Mucosa of rectum (tissue), 2 donors: Measurements from ENCODE around the gene TJP1.

Experiments used
- H3K27ac ChIP-seq, 2 donors: one replicate each; pipeline ENCODE4 v1.7.0; 2013; ENCODE audit warnings: inconsistent platforms in 2 of 2, low read depth in 2 of 2, low read length in 2 of 2
- H3K27me3 ChIP-seq, 2 donors: one replicate each; pipeline ENCODE4 v1.7.0; 2013; ENCODE audit warnings: low read length in 2 of 2; ENCODE audit not compliant: control insufficient read depth in 2 of 2, insufficient read depth in 2 of 2
- H3K36me3 ChIP-seq, 2 donors: one replicate each; pipeline ENCODE4 v1.7.0; 2013; ENCODE audit warnings: low read length in 2 of 2; ENCODE audit not compliant: control insufficient read depth in 2 of 2, insufficient read depth in 2 of 2
- H3K4me1 ChIP-seq, 2 donors: one replicate each; pipeline ENCODE4 v1.7.0; 2013; ENCODE audit warnings: low read length in 2 of 2, mild to moderate bottlenecking in 1 of 2; ENCODE audit not compliant: control insufficient read depth in 2 of 2, insufficient read depth in 2 of 2
- H3K4me3 ChIP-seq, 2 donors: one replicate each; pipeline ENCODE4 v1.7.0; 2013; ENCODE audit warnings: low read length in 2 of 2
- H3K9ac ChIP-seq, 2 donors: one replicate each; pipeline ENCODE4 v1.7.0; 2013; ENCODE audit warnings: low read length in 2 of 2, low read depth in 1 of 2, mild to moderate bottlenecking in 1 of 2
- H3K9me3 ChIP-seq, 2 donors: one replicate each; pipeline ENCODE4 v1.7.0; 2013; ENCODE audit warnings: low read length in 2 of 2; ENCODE audit not compliant: control insufficient read depth in 2 of 2
- donor health status: healthy.
- donor health status: Normal muscosa, but diverticular disease.

TJP1 gene

DNA sequence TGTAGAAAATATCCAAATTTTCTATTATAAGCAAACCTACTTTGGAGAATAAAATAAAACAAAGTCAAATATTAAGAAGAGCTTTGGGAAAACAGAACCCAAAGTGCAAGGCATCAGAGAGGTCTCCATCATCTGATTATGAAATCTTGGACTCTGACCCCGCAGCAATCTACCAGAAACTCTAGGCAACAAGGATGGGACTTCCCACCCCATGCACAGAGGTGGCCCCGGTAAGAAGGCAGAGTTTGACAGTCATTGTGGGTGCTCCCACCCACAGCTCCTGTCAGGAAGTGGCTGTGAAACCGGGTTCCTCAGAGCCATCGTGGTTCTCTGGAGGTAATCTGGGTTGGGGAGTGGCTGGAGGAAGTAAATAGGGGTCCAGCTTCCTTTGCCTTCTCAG lies 37.0 kb upstream of the TJP1 start:
- H3K4me3 ChIP-seq = no peak overlapping the region
- H3K4me1 ChIP-seq = no peaks in the 10 kb centered on the region
- H3K27me3 ChIP-seq = no peaks in the 10 kb centered on the region
- H3K27ac ChIP-seq = no peak overlapping the region
- H3K9me3 ChIP-seq = no peaks in the 10 kb centered on the region
- no peaks in the 10 kb centered on the region for H3K36me3 ChIP-seq
- no peak overlapping the region for H3K9ac ChIP-seq

DNA sequence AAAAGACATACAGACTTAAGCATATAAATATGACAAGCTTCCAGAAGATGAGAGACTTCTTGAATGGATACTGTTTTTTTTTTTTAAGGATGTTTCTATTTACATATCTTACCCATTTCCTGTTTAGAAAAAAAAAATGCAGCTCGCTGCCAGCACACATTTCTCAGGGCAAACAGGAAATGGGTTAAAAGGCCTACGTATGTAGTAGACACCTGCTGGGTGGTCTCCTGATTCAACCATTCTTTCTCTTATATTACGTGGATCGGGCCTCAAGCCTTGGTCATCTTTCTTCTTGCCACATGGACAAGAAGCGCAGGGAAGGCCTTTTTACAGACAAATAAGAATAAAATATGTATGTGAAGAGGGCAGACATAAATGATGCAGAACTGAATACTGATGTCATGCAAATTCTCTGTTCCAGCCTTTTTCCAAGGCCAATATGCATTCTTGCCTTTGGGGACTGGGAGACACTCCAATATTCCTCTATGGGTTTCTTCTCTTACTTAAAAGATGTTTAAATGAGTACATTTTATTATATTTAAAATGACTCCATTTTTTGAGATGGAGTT lies 35.0 kb upstream of the TJP1 start:
- H3K27me3 ChIP-seq = no peaks in the 10 kb centered on the region
- H3K27ac ChIP-seq = no peak overlapping the region
- no peaks in the 10 kb centered on the region for H3K9me3 ChIP-seq
- H3K36me3 ChIP-seq = no peaks in the 10 kb centered on the region
- no peaks in the 10 kb centered on the region for H3K4me1 ChIP-seq
- no peak overlapping the region for H3K9ac ChIP-seq
- no peak overlapping the region for H3K4me3 ChIP-seq

- no peaks in the 10 kb centered on the region for H3K36me3 ChIP-seq
- no peaks in the 10 kb centered on the region for H3K4me1 ChIP-seq
- H3K4me3 ChIP-seq = no peak overlapping the region
- H3K27me3 ChIP-seq = no peaks in the 10 kb centered on the region
- no peak overlapping the region for H3K9ac ChIP-seq
- no peaks in the 10 kb centered on the region for H3K9me3 ChIP-seq
- no peak overlapping the region for H3K27ac ChIP-seq
Measured at GRCh38 chr15:29854413-29854812, 32.1 kb upstream of the TJP1 start.

- no peaks in the 10 kb centered on the region for H3K36me3 ChIP-seq
- no peaks in the 10 kb centered on the region for H3K27me3 ChIP-seq
- H3K9me3 ChIP-seq = no peaks in the 10 kb centered on the region
- H3K9ac ChIP-seq = no peak overlapping the region
- H3K4me3 ChIP-seq = no peak overlapping the region
- H3K27ac ChIP-seq = no peak overlapping the region
- H3K4me1 ChIP-seq = no peaks in the 10 kb centered on the region
Measured at GRCh38 chr15:29853211-29853987, 31.1 kb upstream of the TJP1 start.

- H3K27ac ChIP-seq = no peak overlapping the region
- H3K9ac ChIP-seq = no peak overlapping the region
- H3K27me3 ChIP-seq = no peaks in the 10 kb centered on the region
- H3K36me3 ChIP-seq = no peaks in the 10 kb centered on the region
- H3K4me1 ChIP-seq = no peaks in the 10 kb centered on the region
- H3K9me3 ChIP-seq = no peaks in the 10 kb centered on the region
- no peak overlapping the region for H3K4me3 ChIP-seq
Measured at GRCh38 chr15:29852201-29852600, 29.9 kb upstream of the TJP1 start.

- Histone ChIP-seq H3K9ac (no peak overlapping the region), H3K36me3 (no peaks in the 10 kb centered on the region), H3K4me3 (no peak overlapping the region), H3K4me1 (no peaks in the 10 kb centered on the region), H3K27ac (no peak overlapping the region), H3K27me3 (no peaks in the 10 kb centered on the region), H3K9me3 (no peaks in the 10 kb centered on the region)
Measured at GRCh38 chr15:29849716-29850115, 27.4 kb upstream of the TJP1 start.

DNA sequence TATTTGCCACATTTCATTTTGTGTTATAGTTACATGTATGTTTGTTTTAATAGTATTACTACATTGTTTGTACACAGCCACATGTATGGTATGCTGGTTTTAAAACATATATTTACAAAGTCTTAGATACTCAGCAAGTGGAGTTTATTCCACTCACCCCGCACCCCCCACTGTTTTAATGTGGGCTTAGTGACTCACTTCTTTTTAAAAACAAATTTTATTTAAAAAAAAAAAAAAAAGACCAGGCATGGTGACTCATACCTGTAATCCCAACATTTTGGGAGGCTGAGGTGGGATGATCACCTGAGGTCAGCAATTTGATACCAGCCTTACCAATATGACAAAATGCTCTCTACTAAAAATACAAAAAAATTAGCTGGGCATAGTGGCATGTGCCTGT lies 26.9 kb upstream of the TJP1 start:
- Histone ChIP-seq H3K4me3 (no peak overlapping the region), H3K27me3 (no peaks in the 10 kb centered on the region), H3K9ac (no peak overlapping the region), H3K4me1 (no peaks in the 10 kb centered on the region), H3K36me3 (no peaks in the 10 kb centered on the region), H3K9me3 (no peaks in the 10 kb centered on the region), H3K27ac (no peak overlapping the region)

- no peak overlapping the region for H3K27ac ChIP-seq
- H3K9me3 ChIP-seq = no peaks in the 10 kb centered on the region
- H3K4me3 ChIP-seq = no peak overlapping the region
- H3K36me3 ChIP-seq = no peaks in the 10 kb centered on the region
- no peak overlapping the region for H3K9ac ChIP-seq
- no peaks in the 10 kb centered on the region for H3K27me3 ChIP-seq
- H3K4me1 ChIP-seq = no peaks in the 10 kb centered on the region
Measured at GRCh38 chr15:29844290-29844903, 22.1 kb upstream of the TJP1 start.

DNA sequence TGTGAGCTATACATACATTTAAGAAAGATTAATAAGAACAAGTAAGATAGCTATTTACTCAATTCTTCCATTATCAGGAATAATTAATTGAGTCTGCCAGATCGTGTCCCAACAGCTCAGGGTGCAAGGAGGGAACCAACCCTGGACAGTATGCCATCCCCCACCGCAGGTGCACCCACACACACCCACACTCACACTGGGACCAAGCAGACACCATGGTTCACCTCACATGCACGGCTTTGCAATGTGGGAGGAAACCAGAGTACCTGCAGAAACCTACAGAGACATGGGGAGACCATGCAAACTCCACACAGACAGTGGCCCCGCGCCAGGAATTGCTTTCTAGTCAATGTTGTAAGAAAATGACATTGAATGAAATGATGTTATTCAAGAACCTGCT lies 20.0 kb upstream of the TJP1 start:
- H3K27ac ChIP-seq = no peak overlapping the region
- no peaks in the 10 kb centered on the region for H3K27me3 ChIP-seq
- H3K9ac ChIP-seq = no peak overlapping the region
- H3K4me1 ChIP-seq = no peaks in the 10 kb centered on the region
- no peaks in the 10 kb centered on the region for H3K36me3 ChIP-seq
- H3K4me3 ChIP-seq = no peak overlapping the region
- no peaks in the 10 kb centered on the region for H3K9me3 ChIP-seq

DNA sequence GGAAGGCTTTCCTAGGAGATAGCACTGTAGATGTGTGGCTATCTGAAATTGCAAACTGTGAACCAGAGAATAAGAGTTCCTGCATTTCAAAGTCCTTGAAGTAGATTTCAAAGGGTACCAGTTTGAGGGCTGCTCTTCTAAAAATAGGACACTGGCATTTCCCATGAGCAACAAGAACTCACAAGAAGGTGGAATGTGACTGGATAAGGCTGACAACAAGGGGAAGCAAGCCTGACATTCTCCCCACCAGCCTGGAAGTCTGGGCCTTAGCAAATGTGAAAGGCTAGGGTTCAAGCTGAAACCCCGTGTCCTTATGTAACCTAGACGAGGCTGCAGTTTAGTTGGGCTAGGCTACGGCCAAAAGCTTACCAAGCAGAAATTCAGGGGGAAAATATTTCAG lies 18.7 kb upstream of the TJP1 start:
- no peak overlapping the region for H3K4me3 ChIP-seq
- no peaks in the 10 kb centered on the region for H3K27me3 ChIP-seq
- no peaks in the 10 kb centered on the region for H3K36me3 ChIP-seq
- H3K4me1 ChIP-seq = no peaks in the 10 kb centered on the region
- no peak overlapping the region for H3K27ac ChIP-seq
- H3K9ac ChIP-seq = no peak overlapping the region
- H3K9me3 ChIP-seq = no peaks in the 10 kb centered on the region
